PC-9 (cell line): Measurements from ENCODE around the gene ADGRB3. TPM values are rescaled to one million over a fixed set of nuclear protein-coding genes. Genes with fewer than 3 reads are reported as not detected.

Source experiments
- BruUV-seq: library from RNA; stranded (reverse); fragments of 400-500 nt; replicated peaks from 2 replicates; lab custom pipeline; 2021; lab: Mats Ljungman, UMichigan
- CTCF ChIA-PET: fragments of 300-600 bp; sonication (Branson Sonifier 250); formaldehyde crosslinking; loops from one replicate; lab custom pipeline; 2022; ENCODE audit warnings: antibody characterized with exemption; lab: Charles Lee
- POLR2A ChIA-PET: fragments of 300-600 bp; sonication (Branson Sonifier 250); formaldehyde crosslinking; loops from one replicate; lab custom pipeline; 2022; ENCODE audit warnings: antibody characterized with exemption; ENCODE audit not compliant: unreplicated experiment; lab: Charles Lee
- DNase-seq, 2 experiments: peaks; one replicate each; pipeline versions ENCODE4 v3.0.0 to v3.0.0-alpha.2; 2015 to 2022; ENCODE audit warnings: mixed read lengths in 1 of 2
- H2AFZ ChIP-seq: fragments of 200-600 bp; sonication (generic); 2 replicates; pipeline ENCODE4 v1.8.1; 2017; ENCODE audit warnings: antibody characterized with exemption
- H3F3A ChIP-seq: fragments of 200-600 bp; sonication (generic); 2 replicates; pipeline ENCODE4 v1.8.1; 2017; ENCODE audit warnings: antibody characterized with exemption, mild to moderate bottlenecking, low read depth; ENCODE audit not compliant: insufficient read depth
- H3K27ac ChIP-seq: fragments of 200-600 bp; sonication (generic); 2 replicates; pipeline ENCODE4 v1.6.1; 2016; ENCODE audit warnings: mixed run types
- H3K27me3 ChIP-seq: fragments of 200-600 bp; sonication (generic); 2 replicates; pipeline ENCODE4 v1.6.1; 2016; ENCODE audit warnings: low read depth, mixed run types; ENCODE audit not compliant: insufficient read depth
- H3K36me3 ChIP-seq: fragments of 200-600 bp; sonication (generic); 2 replicates; pipeline ENCODE4 v1.6.1; 2016; ENCODE audit warnings: low read depth, mixed run types
- H3K4me1 ChIP-seq: fragments of 200-600 bp; sonication (generic); replicated peaks from 2 replicates; pipeline ENCODE4 v1.6.1; 2016; ENCODE audit warnings: mixed run types; ENCODE audit not compliant: insufficient read depth
- H3K4me2 ChIP-seq: fragments of 200-600 bp; sonication (generic); 2 replicates; pipeline ENCODE4 v1.6.1; 2017; ENCODE audit warnings: mixed run types
- H3K4me3 ChIP-seq: fragments of 200-600 bp; sonication (generic); 2 replicates; pipeline ENCODE4 v1.6.1; 2016; ENCODE audit warnings: mixed run types
- H3K79me2 ChIP-seq: fragments of 200-600 bp; sonication (generic); 2 replicates; pipeline ENCODE4 v1.6.1; 2017; ENCODE audit warnings: low read depth, mixed run types
- H3K9me2 ChIP-seq: fragments of 200-600 bp; sonication (generic); 2 replicates; pipeline ENCODE4 v1.8.1; 2017; ENCODE audit warnings: mild to moderate bottlenecking; ENCODE audit not compliant: insufficient read depth
- H3K9me3 ChIP-seq: fragments of 200-600 bp; sonication (generic); 2 replicates; pipeline ENCODE4 v1.8.1; 2016; ENCODE audit warnings: low read depth; ENCODE audit not compliant: insufficient read depth
- H4K20me1 ChIP-seq: fragments of 200-600 bp; sonication (generic); 2 replicates; pipeline ENCODE4 v1.8.1; 2017; ENCODE audit not compliant: insufficient read depth
- CTCF ChIP-seq: fragments of 200-600 bp; sonication (generic); conservative IDR thresholded peaks from 2 replicates; pipeline ENCODE4 v1.6.1; 2017; ENCODE audit warnings: mixed run types, antibody characterized with exemption, mild to moderate bottlenecking, moderate library complexity
- EZH2 ChIP-seq: fragments of 200-600 bp; sonication (generic); IDR thresholded peaks from 2 replicates; pipeline ENCODE4 v1.8.0; 2017; ENCODE audit warnings: antibody characterized with exemption, low read depth
- intact Hi-C: fragments of 100-400 bp; cut with micrococcal nuclease; formaldehyde crosslinking; loops from one replicate; pipeline ENCODE4 v1.10.0; 2022; ENCODE audit not compliant: unreplicated experiment
- total RNA-seq: library from RNA; stranded (reverse); gene quantifications from 2 replicates; pipeline ENCODE4 v1.2.3, GENCODE V29; 2021

ADGRB3 gene
- total RNA-seq, 1 experiment from 2014 or later = not detected

GRCh38 chr6:68632734-68633133 is 2.3 kb upstream of the ADGRB3 start:
- no peak overlapping the region for H2AFZ ChIP-seq
- H3K9me3 ChIP-seq = no peaks in the 10 kb centered on the region
- ChIA-PET POLR2A (no interaction called here), CTCF (no interaction called here)
- no peak overlapping the region for H3K4me3 ChIP-seq
- no peaks in the 10 kb centered on the region for H3K4me1 ChIP-seq
- no peaks in the 10 kb centered on the region for H3K9me2 ChIP-seq
- no peak overlapping the region for H3K4me2 ChIP-seq
- H3K36me3 ChIP-seq = no peaks in the 10 kb centered on the region
- peaks cover 15% of the 10 kb centered on the region; the same call in 1 of the 2 replicates for H3K27me3 ChIP-seq
- no peaks in the 10 kb centered on the region for H4K20me1 ChIP-seq
- intact Hi-C loops = no loop called here
- H3K79me2 ChIP-seq = no peaks in the 10 kb centered on the region
- no peak overlapping the region for H3K27ac ChIP-seq
- DNase-seq = no peak
- no TSS peak for BruUV-seq
- no peaks in the 10 kb centered on the region for H3F3A ChIP-seq
- TF ChIP-seq CTCF (no peak), EZH2 (no peak)

- POLR2A ChIA-PET = no interaction called here
- H3K9me2 ChIP-seq = no peaks in the 10 kb centered on the region
- CTCF ChIA-PET = no interaction called here
- intact Hi-C loops = no loop called here
- H2AFZ ChIP-seq = no peak overlapping the region
- no peaks in the 10 kb centered on the region for H3K9me3 ChIP-seq
- H3K4me2 ChIP-seq = no peak overlapping the region
- no peak for DNase-seq
- no TSS peak for BruUV-seq
- H3K36me3 ChIP-seq = no peaks in the 10 kb centered on the region
- peaks cover 15% of the 10 kb centered on the region; the same call in 1 of the 2 replicates for H3K27me3 ChIP-seq
- TF ChIP-seq CTCF (no peak), EZH2 (no peak)
- H4K20me1 ChIP-seq = no peaks in the 10 kb centered on the region
- no peak overlapping the region for H3K4me3 ChIP-seq
- H3K27ac ChIP-seq = no peak overlapping the region
- H3F3A ChIP-seq = no peaks in the 10 kb centered on the region
- H3K4me1 ChIP-seq = no peaks in the 10 kb centered on the region
- H3K79me2 ChIP-seq = no peaks in the 10 kb centered on the region
Measured at GRCh38 chr6:68633281-68633971, 1.7 kb upstream of the ADGRB3 start.

- no peak for DNase-seq
- Histone ChIP-seq H4K20me1 (no peaks in the 10 kb centered on the region), H3K27ac (no peak overlapping the region), H3K4me2 (peak overlapping the region; percentile 46; the same call in 1 of the 2 replicates), H3K4me1 (no peaks in the 10 kb centered on the region), H3K9me2 (no peaks in the 10 kb centered on the region), H3F3A (no peaks in the 10 kb centered on the region), H3K36me3 (no peaks in the 10 kb centered on the region), H3K27me3 (peaks cover 15% of the 10 kb centered on the region; the same call in 1 of the 2 replicates), H3K4me3 (no peak overlapping the region), H3K79me2 (no peaks in the 10 kb centered on the region), H3K9me3 (no peaks in the 10 kb centered on the region), H2AFZ (no peak overlapping the region; the same call in 1 of the 2 replicates)
- intact Hi-C loops = no loop called here
- POLR2A ChIA-PET = no interaction called here
- CTCF ChIA-PET = no interaction called here
- TF ChIP-seq EZH2 (no peak), CTCF (no peak)
- BruUV-seq = no TSS peak
Measured at GRCh38 chr6:68633972-68634725, 933 bp upstream of the ADGRB3 start.
